NCI-H187 (cell line): ENCODE data around the gene SIX4.
"Not testable (repeated sequence)": the region's sequence is repeated elsewhere in the genome, so short reads cannot be mapped to it uniquely, and the experiment has no call there.

Source experiments
- DNase-seq, 2 experiments: peaks; one replicate each; lab custom pipeline; 2025; lab: John Stamatoyannopoulos, UW

Gene SIX4

DNA sequence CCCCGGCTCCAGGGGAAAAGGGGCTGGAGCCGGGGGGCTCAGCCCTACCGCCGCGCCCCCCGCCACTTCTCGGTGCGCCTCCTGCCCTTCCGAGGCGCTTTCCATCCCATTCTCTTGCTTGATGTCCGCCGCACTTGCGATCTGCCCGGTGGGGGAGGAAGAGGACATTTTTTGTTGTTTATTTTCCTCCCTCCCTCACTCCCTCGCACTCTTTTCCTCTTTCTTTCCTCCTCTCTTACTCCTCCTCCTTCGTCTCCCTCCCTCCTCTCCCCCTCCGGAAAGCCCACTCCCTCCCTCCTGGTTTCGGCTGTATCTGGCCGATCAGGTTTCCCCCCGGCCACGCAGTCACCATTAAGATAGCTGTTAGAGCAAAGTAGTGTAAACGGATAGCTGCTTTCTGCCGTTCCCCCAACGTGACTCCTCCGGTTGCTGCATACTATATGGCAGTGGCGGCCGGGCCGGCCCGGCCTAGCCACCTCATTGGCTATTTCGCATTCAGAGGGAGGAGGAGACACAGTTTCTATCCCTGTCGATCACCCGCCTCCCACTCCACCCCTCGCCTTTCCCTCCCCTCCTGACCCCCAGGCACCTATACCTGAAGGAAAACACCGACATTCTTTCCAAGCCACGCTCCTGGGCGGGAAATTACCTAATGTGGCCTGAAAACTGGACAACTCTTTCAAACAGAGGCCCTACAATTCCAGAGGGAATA is at the start of gene SIX4:
Gene SIX4 (minus strand): TSS at position 445 of the 712 bp plus-strand sequence. CDS start 277 bp downstream, at position 168.
- DNase-seq, result peak; percentile 94 to 96

DNA sequence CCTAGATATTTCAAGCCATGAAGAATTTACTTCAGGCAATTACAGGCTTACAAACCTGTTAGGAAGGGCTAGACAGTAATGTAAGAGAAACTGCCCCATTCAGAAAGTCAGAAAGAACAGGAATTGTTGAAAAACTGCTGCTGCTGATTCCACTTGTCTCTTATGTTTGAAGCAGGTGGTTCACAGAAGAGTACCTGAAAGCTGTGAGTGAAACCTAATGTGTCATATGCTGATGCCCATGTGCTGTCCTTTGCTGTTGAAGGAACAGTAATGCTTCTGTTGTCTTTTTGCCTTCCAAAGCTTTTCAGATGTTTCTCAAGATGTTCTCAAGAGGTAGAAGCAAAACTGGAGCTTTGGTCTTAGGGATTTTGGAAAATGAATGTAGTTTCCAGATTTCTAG is 49.4 kb upstream of the SIX4 start:
- no peak for DNase-seq

DNA sequence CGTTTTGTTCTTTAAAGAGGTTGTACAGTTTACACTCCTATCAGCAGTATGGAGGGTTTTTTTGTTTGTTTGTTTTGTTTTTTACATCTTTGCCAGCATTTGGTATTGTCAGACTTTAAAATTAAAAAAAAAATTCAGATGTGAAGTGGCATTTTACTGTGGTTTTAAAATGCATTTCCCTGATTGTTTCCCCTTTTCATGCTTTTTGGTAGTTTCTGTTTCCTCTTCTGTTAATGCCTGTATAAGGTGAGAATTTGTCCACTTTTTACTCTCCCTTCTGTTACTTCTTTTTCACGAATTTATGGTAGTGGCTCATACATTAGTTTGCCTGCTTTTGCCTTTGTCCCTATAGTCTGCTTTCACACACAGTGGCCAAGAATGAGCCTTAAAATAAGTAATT is 47.0 kb upstream of the SIX4 start:
- DNase-seq, result no peak

DNA sequence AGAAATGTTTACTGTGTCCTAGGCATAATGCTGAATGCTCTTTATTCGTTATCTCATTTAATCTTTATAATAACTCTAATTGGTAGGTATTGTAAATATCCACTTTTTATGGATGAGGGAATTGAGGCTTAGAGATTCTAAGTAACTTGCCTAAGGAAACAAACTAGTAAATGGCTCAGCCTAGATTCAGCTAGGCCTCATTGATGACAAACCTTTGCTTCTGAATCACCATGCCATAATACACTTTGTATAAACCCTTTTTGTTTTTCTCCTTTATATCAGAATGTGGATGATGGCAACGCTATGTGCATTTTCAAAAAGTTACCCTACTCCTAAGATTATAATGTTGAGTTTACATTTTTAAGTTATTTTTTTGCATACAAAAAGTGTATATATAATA is 44.5 kb upstream of the SIX4 start:
- no peak for DNase-seq

DNA sequence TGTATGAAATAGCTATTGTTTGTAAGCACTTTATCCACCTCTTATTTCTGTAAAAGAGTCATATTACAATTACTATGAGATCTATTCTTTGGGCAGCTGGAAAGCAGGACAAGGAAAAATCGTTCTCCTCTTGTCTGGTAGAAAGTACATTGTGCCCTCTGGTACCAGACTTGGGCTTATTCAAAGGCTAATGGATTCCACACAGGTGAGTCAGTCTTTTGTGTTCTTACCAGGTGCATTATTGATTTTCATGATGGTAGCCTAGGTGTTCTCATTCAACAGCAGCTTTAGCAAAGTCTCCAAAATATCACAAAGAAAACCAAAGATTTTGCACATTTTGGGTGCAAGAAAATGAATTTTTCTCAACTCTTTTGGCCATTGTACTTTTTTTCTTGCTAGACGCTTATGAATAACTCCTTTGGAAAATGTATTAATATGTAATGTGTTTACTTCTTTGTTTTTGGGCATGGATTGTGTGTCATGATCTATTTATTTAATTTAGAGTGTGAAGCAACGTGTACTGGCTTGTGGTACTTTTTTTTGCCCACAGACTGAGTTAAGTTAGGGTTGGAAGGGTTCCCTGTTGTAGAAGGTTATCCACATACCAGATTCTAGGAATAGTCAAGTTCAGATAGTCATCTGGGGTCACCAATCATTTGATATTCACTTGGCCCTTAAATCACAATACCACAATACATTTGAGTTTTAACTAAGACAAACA is 36.7 kb upstream of the SIX4 start:
- DNase-seq, result peak; percentile 24 to 62

DNA sequence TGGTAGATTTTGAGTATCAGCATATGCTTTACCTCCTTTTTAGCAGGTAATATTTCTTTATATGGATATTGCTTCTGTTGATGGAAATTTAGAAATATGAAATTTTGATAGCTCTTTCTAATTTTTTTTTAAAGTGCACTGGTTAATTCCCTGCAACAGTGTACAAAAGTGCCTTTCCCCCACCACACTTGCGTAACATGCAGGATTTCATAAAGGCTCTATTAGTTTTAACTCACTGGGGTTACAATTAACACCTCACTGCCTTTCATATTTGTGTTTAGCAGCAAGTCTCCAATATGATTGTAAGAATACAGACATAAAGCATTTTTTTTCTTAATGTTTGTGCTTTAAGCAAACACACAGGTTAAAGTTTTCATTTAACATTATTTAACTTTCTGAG is 36.1 kb upstream of the SIX4 start:
- DNase-seq, result no peak

DNA sequence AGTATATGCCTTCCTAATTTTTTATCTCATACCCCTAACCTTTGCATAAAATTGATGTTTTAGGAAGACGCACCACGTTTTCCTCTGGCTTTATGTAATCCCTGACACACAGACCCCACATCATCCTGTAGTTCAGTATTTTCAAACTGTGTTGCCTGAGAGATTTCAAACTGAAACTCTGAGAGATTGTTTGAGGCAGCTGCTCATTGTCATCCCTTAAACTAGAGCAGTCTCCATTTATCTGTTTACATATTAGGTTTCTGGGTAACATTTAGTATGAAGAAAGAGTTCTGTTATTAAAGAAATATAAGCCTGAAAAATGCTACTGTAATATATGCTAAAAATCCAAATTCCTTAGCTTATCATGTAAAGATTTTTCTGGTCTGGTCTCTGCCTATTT is 34.7 kb upstream of the SIX4 start:
- DNase-seq, result no peak

DNA sequence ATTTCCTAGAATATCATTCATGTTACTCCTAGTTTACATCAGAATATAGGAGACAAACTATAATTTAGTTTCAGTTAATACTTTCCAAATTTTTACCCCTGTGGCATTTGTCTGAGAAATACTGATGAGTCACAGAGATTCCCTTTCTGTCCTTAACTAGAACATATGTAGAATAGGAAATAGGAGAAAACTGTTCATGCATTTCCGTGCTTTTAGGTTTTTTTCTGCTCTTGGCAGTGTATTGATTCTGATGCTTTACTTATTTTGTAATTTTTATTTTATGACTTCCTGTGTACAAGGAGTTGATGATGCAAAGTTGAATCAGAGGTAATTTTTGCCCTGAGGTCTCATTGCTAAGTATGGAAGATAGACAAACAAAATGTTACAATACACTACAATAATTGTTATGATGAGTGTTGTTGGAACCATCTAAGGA is 33.4 kb upstream of the SIX4 start:
- DNase-seq, result no peak

DNA sequence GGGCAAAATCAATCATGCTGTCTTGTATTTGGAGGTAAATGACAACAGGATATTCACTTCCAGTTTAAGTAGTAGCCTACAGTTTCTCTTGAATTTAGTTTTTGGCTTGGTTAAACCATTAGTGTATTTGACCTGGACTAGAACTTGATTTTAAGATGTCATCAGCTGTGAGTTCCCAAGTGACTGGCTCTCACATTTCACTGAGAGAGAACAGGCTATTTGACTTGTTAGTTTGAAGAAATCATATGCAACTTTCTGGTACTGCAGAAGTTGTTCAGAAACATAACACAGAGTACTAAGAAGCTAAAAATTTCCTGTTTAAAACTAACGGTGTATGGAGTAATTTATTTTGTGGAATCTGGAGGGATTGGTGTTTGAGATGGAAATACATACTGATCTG is 32.7 kb upstream of the SIX4 start:
- no peak for DNase-seq

DNA sequence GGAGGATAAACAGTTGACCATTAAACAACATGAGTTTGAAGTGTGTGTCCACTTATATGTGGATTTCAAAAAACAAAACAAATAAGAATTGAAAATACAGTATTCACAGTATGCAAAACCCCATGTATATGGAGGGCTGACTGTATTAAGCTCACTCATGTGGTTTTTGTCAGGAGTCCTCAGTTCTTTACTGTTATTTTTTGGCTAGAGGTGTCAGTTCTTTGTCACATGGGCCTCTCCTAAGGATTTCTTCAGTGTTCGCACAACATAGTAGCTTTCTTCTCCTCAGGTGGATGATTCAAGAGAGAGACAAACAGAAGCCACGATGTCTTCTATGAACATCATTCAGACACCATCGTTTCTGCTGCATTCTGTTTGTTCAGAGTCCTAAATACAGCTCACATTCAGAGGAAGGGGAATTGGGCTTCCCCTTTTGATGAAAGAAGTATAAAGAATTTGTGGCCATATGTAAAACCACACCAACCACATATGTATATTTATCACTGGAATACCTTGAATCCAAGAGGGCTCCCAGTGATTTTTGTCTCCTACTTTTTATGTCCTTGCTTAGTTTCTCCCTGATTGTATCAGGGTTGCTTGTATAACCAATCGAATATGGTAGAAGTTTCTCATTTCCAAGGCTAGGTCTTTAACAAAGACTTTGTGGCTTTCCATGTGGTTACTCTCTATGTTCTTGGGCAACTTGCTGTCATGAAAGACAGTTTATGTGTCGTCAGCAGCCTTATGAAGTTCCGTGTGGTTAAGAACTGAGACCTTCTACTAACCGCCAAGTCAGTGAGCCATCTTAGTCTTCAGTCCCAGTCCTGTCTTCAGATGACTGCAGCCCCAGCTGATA is 29.3 kb upstream of the SIX4 start:
- no peak for DNase-seq

DNA sequence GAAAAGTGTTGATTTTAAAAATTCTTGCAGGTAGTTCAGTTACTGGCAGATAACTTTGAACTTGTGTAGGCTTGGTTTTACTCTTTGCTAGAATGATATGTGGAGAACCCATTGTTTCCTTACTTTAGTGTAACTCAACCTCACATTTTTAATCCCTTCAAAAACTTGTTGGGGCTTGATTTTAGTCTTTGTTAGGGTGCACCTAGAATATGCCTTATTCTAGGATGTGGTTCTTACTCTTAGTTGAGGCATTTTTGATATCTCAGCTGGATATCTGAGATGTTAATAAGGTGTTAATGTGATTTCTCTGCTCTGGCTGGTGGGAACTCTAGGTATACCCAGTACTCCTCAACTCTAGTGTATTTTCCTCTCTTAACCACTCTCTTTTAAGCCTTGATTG is 20.4 kb upstream of the SIX4 start:
- DNase-seq, result no peak

DNA sequence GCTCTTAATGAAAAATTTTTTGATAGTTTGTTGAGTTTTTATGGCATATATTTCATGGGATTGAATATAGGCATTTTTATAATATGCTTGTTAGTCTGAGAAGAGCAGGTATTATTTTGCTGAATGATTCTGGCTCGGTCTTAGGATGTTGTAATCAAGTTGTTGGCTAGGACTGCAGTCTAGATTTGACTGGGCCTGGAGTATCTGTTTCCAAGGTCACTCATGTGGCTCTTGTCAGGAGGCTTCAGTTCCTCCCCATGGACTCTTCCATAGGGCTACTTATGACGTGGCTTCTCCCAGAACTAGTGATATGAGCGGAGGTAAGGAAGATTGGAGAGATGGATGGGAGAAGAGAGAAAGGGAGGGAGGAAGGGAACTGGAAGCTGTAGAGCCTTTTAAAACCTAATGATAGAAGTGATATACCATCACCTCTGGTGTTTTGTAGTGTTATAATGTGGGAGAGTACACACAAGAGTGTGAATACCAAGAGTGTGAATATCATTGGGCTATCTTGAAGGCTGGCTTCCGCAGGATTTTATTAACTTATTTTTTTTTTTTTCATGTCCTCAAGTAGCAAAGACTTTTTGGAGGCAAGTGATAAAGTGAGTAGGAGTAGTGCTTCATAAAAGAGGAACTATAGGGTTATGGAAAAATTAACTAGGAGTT is 14.8 kb upstream of the SIX4 start:
- DNase-seq, result no peak

DNA sequence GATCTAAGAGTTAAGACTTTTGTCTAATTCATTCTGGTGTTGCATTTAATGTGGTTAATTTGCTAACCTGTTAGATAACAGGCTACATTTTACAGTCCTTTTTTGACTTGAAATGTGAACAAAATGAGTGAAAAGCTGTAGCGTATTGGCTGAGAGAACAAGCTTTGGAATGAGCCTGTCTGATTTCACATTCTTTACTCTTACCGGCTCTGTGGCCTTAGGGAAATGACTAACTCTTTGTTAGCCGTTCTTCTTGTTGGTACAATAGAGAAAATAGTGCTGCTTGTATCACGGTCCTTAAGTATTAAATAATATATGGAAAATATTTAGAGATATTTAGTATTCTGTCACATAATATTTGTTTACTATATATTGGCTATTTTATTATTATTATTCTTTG is 12.3 kb upstream of the SIX4 start:
- DNase-seq, result no peak

DNA sequence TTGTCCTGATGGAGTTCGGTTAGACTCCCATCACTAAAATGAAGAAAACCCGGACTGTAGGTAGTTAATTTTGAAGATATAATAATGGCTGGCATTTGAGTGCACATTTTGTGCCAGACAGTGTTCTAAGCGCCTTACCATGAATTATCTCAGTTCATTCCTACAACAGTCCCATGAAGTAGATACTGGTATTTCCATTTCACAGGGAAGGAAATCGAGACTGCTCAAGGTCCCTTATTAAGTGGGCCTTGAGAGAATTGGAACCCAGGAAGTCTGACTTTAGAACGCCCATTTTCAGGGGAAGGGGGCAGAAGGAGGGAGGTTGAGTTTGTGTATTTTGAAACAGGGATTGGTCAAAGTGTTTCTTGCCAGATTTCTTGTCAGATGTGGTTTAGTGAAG is 11.3 kb upstream of the SIX4 start:
- DNase-seq, result no peak

DNA sequence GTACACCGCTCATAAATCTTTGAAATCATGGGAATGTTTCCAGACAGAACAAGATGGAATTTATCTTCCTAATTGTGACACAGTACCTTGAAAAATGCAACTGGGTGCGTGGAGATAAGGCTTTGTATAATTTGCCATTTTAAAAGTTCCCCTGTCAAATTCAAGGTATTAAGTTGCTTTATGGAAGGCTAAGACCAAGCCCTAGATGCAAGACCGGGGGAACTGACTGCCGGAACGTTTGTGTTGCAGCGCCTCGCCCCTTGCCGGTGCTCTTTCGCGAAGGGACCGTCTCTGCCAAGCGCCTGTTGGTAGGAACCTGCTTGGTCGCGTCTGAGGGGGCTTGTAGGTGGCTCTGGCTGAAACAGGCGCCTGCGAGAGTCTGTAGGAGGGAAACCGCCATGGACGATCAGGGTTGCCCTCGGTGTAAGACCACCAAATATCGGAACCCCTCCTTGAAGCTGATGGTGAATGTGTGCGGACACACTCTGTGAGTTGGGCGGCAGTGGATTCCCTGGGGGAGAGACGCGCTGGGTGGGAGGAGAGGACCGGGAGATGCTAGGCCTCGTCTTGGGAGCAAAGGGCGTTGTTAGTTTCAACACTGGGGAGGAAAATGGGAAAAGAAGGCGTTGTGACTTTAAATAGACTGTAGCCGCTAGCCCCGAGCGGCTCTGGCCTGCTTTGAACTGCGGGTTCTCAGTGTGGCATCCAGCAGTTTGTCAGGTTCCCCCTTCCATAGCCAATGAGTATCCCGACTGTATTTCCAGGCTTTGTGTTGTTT is 10.5 kb upstream of the SIX4 start, which contains the start of gene MNAT1:
Gene MNAT1 (plus strand): TSS at position 297 of the 778 bp plus-strand sequence. CDS start 102 bp downstream, at position 399.
- peak; percentile 69 to 88 for DNase-seq

DNA sequence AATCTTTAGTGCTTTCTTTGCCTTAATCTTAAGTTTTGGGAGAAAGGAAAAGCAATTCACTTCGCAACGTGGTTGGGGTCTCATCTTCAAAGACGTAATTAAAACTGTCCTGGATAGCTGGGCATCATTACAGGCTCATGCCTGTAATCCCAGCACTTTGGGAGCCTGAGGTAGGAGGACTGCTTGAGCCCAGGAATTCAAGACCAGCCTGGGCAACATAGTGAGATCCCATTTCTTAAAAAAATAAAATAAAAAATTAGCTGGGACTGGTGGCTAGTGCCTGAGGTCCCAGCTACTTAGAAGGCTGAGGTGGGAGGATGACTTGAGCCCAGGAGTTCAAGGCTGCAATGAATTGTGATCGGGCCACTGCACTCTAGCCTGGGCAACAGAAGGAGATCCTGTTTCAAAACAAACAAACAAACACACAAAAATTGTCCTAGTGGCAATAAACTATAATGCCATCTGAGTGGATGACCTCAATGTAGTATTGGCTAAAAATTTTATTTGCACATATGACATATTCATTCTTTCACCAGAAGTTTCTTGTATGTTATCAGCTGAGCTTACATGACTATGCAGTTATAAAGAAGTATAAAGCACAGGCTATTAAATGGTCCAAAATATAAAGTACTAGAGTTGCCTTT is 8.8 kb upstream of the SIX4 start:
- no peak for DNase-seq

DNA sequence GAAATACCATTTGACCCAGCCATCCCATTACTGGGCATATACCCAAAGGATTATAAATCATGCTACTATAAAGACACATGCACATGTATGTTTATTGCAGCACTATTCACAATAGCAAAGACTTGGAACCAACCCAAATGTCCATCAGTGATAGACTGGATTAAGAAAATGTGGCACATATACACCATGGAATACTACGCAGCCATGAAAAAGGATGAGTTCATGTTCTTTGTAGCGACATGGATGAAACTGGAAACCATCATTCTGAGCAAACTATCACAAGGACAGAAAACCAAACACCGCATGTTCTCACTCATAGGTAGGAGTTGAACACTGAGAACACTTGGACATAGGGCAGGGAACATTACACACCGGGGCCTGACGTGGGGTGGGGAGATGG is 7.1 kb upstream of the SIX4 start:
- not testable (repeated sequence) for DNase-seq

DNA sequence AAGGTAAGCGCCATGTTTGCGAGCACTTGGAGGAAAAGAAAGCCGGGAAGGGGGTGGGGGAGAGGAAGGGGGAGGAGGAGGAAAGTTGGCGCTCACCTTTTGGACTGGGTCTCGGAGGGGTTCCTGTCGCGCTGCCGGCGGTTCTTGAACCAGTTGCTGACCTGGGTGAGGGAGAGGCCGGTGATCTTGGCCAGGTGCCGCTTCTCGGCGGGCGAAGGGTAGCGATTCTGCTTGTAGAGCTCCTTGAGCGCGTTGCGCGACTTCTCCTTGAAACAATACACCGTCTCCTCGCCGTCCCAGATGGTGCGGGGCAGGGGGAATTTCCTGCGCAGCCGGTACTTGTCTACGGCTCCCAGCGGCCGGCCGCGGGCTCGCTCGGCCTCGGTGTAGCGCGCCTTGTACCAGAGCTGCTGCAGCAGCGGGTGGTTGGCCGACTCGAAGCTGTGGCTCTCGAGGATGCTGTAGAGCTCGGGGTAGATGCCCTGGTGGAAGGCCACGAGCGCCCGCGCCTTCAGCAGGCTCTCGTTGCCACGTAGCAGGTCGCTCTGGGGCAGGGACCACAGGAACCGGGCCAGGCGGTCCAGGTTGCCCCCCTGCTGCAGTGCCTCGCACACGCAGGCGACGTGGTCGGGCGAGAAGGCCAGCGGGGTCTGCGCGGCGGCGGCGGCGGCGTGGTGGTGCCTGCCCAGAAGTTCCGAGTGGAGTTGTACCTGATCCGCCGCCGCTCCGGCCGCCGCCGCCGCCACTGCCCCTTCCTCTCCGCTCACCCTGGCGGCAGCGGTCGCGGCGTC is 840 bp downstream of the SIX4 start:
- peak in 1 of 2 experiments; percentile 33 for DNase-seq

DNA sequence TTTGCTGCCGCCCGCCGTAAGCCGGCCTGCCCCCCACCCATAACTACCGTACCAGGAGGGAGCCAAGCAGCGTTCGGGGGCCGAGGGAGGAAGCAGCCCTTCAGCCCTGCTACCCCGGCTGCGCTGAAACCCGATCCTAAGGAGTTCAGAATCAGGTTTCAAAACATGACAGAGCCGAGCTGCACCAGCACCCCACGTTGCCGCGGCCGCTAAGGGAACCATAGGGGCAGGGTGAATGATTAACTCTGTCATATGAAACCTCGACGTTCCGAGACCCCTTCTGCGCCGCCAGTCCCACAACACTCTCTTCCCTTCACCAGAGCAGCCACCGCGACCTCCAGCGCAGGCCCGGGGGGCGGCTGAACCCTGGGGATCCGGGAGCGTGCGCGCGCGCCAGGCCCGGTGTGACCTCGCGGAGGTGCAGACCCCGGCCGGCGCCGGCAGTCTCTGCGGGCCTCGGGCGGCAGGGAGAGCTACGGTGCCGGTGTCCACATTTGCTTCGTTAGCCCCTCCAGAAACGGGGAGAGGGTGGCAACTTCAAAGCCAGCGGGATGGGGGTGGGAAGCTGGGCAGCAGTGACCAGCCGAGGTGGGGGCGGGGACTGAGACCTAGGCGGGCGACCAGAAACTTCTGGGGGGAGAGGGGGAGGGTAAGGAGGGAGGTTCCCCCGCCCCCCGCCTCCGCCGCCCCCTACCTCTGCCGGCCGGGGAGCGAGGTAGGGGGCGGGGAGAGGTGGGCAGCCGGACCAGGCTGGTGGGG is 1.6 kb downstream of the SIX4 start:
- DNase-seq, result peak; percentile 58 to 76
